ENCODE results near the gene C1QA.
"Not testable (repeated sequence)": the region's sequence is repeated elsewhere in the genome, so short reads cannot be mapped to it uniquely, and the experiment has no call there.

C1QA gene

GRCh38 chr1:22662318-22662717, 25.9 kb downstream of the C1QA start:
- Histone ChIP-seq H3K4me1 (ENCODE audit: insufficient read depth, low read length) (peaks cover 3% of the 10 kb centered on the region; the same call in 1 of the 2 replicates), H3K36me3 (ENCODE audit: insufficient read depth, low read length) (no peaks in the 10 kb centered on the region), H3K9me3 (ENCODE audit: control insufficient read depth, insufficient read depth, low read length) (no peaks in the 10 kb centered on the region), H3K9ac (ENCODE audit: low read depth, low read length) (no peak overlapping the region)

- H3K9ac ChIP-seq (ENCODE audit: low read depth, low read length) = no peak overlapping the region
- H3K4me1 ChIP-seq (ENCODE audit: insufficient read depth, low read length) = peaks cover 3% of the 10 kb centered on the region; the same call in 1 of the 2 replicates
- no peaks in the 10 kb centered on the region for H3K9me3 ChIP-seq (ENCODE audit: control insufficient read depth, insufficient read depth, low read length)
- H3K36me3 ChIP-seq (ENCODE audit: insufficient read depth, low read length) = no peaks in the 10 kb centered on the region
Observed at GRCh38 chr1:22662986-22663408, 26.6 kb downstream of the C1QA start.

GRCh38 chr1:22665752-22666151, 29.3 kb downstream of the C1QA start:
- no peaks in the 10 kb centered on the region for H3K9me3 ChIP-seq (ENCODE audit: control insufficient read depth, insufficient read depth, low read length)
- H3K36me3 ChIP-seq (ENCODE audit: insufficient read depth, low read length) = no peaks in the 10 kb centered on the region
- H3K9ac ChIP-seq (ENCODE audit: low read depth, low read length) = no peak overlapping the region
- H3K4me1 ChIP-seq (ENCODE audit: insufficient read depth, low read length) = peaks cover 3% of the 10 kb centered on the region; the same call in 1 of the 2 replicates

GRCh38 chr1:22666412-22666811, 30.0 kb downstream of the C1QA start:
- Histone ChIP-seq H3K9ac (ENCODE audit: low read depth, low read length) (no peak overlapping the region), H3K36me3 (ENCODE audit: insufficient read depth, low read length) (no peaks in the 10 kb centered on the region), H3K4me1 (ENCODE audit: insufficient read depth, low read length) (peaks cover 3% of the 10 kb centered on the region; the same call in 1 of the 2 replicates), H3K9me3 (ENCODE audit: control insufficient read depth, insufficient read depth, low read length) (no peaks in the 10 kb centered on the region)

- not testable (repeated sequence) for H3K9ac ChIP-seq (ENCODE audit: low read depth, low read length); H3K9me3 ChIP-seq (ENCODE audit: control insufficient read depth, insufficient read depth, low read length); H3K36me3 ChIP-seq (ENCODE audit: insufficient read depth, low read length); H3K4me1 ChIP-seq (ENCODE audit: insufficient read depth, low read length)
Observed at GRCh38 chr1:22668840-22669239, 32.4 kb downstream of the C1QA start.

- no peaks in the 10 kb centered on the region for H3K36me3 ChIP-seq (ENCODE audit: insufficient read depth, low read length)
- H3K9ac ChIP-seq (ENCODE audit: low read depth, low read length) = no peak overlapping the region
- no peaks in the 10 kb centered on the region for H3K9me3 ChIP-seq (ENCODE audit: control insufficient read depth, insufficient read depth, low read length)
- H3K4me1 ChIP-seq (ENCODE audit: insufficient read depth, low read length) = peaks cover 3% of the 10 kb centered on the region; the same call in 1 of the 2 replicates
Observed at GRCh38 chr1:22670352-22670975, 34.0 kb downstream of the C1QA start.

GRCh38 chr1:22671999-22672398, 35.6 kb downstream of the C1QA start:
- no peak overlapping the region for H3K9ac ChIP-seq (ENCODE audit: low read depth, low read length)
- H3K4me1 ChIP-seq (ENCODE audit: insufficient read depth, low read length) = no peaks in the 10 kb centered on the region; the same call in 1 of the 2 replicates
- H3K36me3 ChIP-seq (ENCODE audit: insufficient read depth, low read length) = no peaks in the 10 kb centered on the region
- no peaks in the 10 kb centered on the region for H3K9me3 ChIP-seq (ENCODE audit: control insufficient read depth, insufficient read depth, low read length)

GRCh38 chr1:22673486-22674409, 37.3 kb downstream of the C1QA start:
- Histone ChIP-seq H3K4me1 (ENCODE audit: insufficient read depth, low read length) (peaks cover 7% of the 10 kb centered on the region), H3K9ac (ENCODE audit: low read depth, low read length) (no peak overlapping the region), H3K36me3 (ENCODE audit: insufficient read depth, low read length) (no peaks in the 10 kb centered on the region), H3K9me3 (ENCODE audit: control insufficient read depth, insufficient read depth, low read length) (no peaks in the 10 kb centered on the region)

- Histone ChIP-seq H3K4me1 (ENCODE audit: insufficient read depth, low read length) (peaks cover 12% of the 10 kb centered on the region), H3K36me3 (ENCODE audit: insufficient read depth, low read length) (no peaks in the 10 kb centered on the region), H3K9me3 (ENCODE audit: control insufficient read depth, insufficient read depth, low read length) (no peaks in the 10 kb centered on the region)
Observed at GRCh38 chr1:22674410-22674749, 38.0 kb downstream of the C1QA start.

GRCh38 chr1:22676151-22676550, 39.7 kb downstream of the C1QA start:
- not testable (repeated sequence) for H3K9ac ChIP-seq (ENCODE audit: low read depth, low read length); H3K9me3 ChIP-seq (ENCODE audit: control insufficient read depth, insufficient read depth, low read length); H3K36me3 ChIP-seq (ENCODE audit: insufficient read depth, low read length)
- peaks cover 20% of the 10 kb centered on the region for H3K4me1 ChIP-seq (ENCODE audit: insufficient read depth, low read length)

More at GRCh38 chr1:22674410-22674749, 38.0 kb downstream of the C1QA start:
- no peak overlapping the region for H3K9ac ChIP-seq (ENCODE audit: low read depth, low read length)

GRCh38 chr1:22676916-22677583, 40.6 kb downstream of the C1QA start:
- peaks cover 20% of the 10 kb centered on the region for H3K4me1 ChIP-seq (ENCODE audit: insufficient read depth, low read length)
- no peaks in the 10 kb centered on the region for H3K36me3 ChIP-seq (ENCODE audit: insufficient read depth, low read length)
- H3K9me3 ChIP-seq (ENCODE audit: control insufficient read depth, insufficient read depth, low read length) = no peaks in the 10 kb centered on the region
- H3K9ac ChIP-seq (ENCODE audit: low read depth, low read length) = no peak overlapping the region

GRCh38 chr1:22677931-22678896, 41.8 kb downstream of the C1QA start:
- H3K4me1 ChIP-seq (ENCODE audit: insufficient read depth, low read length) = peaks cover 20% of the 10 kb centered on the region
- no peak overlapping the region for H3K9ac ChIP-seq (ENCODE audit: low read depth, low read length)
- H3K9me3 ChIP-seq (ENCODE audit: control insufficient read depth, insufficient read depth, low read length) = no peaks in the 10 kb centered on the region
- no peaks in the 10 kb centered on the region for H3K36me3 ChIP-seq (ENCODE audit: insufficient read depth, low read length)

- Histone ChIP-seq H3K9ac (ENCODE audit: low read depth, low read length) (no peak overlapping the region), H3K36me3 (ENCODE audit: insufficient read depth, low read length) (no peaks in the 10 kb centered on the region), H3K4me1 (ENCODE audit: insufficient read depth, low read length) (peaks cover 27% of the 10 kb centered on the region), H3K9me3 (ENCODE audit: control insufficient read depth, insufficient read depth, low read length) (no peaks in the 10 kb centered on the region)
Observed at GRCh38 chr1:22680726-22681125, 44.3 kb downstream of the C1QA start.

Measured in ES-I3 (cell line).